ENCODE results near the gene CEP170B. TPM values are rescaled to one million over a fixed set of nuclear protein-coding genes. Genes with fewer than 3 reads are reported as not detected.

CEP170B gene
- total RNA-seq, 1 donor from 2014 or later = 28.9 TPM

DNA sequence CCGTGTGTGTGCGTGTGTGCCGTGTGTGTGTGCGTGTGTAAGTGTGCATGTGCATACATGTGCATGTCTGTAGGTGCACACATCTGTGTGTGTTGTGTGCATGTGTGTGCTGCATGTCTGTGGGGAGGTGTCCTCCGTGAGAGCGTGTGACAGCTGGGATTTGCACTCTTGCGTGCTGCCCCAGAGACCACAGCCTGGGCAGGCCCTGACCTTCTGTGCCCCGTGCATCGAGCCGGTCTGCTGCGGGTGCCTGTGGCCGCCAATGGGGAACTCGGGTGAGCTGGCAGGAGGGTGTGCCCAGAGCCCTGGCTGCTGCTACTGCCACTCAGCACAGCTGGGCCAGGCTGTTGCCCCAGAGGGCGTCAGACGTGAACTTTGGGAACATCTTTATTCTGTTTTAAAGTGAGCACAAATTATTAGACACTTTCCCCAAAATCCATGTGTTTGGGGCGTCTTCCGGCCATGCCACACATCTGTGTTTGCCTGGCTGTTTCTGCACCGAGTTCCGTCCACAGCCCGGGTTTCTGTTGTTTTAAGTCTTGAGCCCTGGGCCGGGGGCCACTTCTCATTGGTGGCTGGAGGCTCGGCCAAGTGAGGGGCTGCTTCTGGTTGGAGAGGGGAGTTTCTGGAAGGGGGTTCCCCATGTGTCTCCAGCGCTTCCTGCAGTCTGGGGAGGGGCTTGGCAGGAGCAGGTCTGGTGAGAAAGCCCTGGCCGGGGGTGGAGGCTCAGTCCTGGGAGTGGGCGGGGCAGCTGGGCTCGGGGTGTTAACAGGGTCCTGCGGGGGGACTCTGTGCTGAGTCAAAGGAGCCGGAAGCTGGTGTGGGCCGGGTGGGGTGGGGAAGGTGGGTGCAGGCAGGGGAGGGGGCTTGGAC is 7.6 kb downstream of the CEP170B start:
- TF ChIP-seq, protein P1, sequence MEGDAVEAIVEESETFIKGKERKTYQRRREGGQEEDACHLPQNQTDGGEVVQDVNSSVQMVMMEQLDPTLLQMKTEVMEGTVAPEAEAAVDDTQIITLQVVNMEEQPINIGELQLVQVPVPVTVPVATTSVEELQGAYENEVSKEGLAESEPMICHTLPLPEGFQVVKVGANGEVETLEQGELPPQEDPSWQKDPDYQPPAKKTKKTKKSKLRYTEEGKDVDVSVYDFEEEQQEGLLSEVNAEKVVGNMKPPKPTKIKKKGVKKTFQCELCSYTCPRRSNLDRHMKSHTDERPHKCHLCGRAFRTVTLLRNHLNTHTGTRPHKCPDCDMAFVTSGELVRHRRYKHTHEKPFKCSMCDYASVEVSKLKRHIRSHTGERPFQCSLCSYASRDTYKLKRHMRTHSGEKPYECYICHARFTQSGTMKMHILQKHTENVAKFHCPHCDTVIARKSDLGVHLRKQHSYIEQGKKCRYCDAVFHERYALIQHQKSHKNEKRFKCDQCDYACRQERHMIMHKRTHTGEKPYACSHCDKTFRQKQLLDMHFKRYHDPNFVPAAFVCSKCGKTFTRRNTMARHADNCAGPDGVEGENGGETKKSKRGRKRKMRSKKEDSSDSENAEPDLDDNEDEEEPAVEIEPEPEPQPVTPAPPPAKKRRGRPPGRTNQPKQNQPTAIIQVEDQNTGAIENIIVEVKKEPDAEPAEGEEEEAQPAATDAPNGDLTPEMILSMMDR (conservative IDR thresholded peaks at IDR 0.05; ENCODE audit: low read depth, low read length) = no peak
- H3K4me3 ChIP-seq (ENCODE audit: low read depth, low read length) = no peak overlapping the region
- no peak for DNase-seq (ENCODE audit: low read depth)

DNA sequence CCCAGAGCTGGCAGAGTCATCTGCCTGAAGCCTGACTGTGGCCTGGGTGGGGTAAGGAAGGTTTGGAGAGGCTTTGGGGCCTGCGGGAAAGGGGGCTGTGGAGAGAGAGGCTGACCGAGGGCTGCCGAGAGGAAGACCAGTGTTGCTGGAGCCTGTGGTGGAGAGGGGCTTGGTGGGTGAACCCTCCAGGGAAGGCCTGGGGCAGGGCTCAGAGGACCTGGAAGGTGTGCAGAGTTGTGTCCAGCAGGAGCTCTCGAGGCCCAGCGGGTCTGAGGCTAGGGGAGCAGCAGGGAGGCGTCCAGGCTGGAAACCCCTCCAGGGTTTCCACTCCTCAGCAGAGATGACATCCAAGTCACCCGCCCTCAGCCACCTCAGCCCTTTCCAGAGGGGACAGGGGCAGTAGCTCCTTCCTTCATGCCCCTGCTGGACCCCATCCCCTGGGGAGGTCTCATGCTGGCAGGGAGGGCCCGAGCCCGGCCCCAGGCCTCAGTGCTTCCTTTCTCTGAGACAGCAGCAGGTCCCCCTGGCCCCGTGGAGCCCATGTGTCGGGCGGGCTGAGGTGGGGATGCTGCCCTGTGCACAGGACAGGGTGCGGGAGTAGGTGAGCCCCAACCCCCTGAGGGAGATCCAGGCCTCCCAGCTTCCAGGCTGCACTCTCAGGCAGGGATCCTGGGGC is 8.4 kb downstream of the CEP170B start:
- TF ChIP-seq, protein P1 (conservative IDR thresholded peaks at IDR 0.05; ENCODE audit: low read depth, low read length) = no peak
- H3K4me3 ChIP-seq (ENCODE audit: low read depth, low read length) = no peak overlapping the region
- no peak for DNase-seq (ENCODE audit: low read depth)

DNA sequence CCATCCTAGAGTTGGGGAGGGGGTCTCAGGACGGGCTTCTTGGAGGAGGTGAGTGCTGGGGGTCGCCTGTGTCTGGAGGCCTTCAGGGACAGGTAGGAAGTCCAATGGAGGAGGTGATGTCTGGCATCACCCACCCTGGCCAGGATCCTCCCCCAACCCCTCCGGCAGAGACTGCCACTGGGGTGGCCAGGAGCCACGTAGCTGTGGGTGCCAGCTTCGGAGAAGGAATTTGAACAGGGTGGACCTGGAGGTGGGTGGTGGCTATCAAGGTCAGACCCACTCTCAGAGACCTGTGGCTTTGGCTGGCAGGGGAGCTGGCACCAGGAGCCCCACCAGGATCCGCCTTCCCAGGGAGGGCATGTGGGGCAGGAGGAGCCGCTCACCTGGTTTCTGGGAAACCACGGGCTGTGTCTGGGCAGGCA is 9.1 kb downstream of the CEP170B start:
- TF ChIP-seq, protein P1 (conservative IDR thresholded peaks at IDR 0.05; ENCODE audit: low read depth, low read length) = no peak
- H3K4me3 ChIP-seq (ENCODE audit: low read depth, low read length) = no peak overlapping the region
- no peak for DNase-seq (ENCODE audit: low read depth)

DNA sequence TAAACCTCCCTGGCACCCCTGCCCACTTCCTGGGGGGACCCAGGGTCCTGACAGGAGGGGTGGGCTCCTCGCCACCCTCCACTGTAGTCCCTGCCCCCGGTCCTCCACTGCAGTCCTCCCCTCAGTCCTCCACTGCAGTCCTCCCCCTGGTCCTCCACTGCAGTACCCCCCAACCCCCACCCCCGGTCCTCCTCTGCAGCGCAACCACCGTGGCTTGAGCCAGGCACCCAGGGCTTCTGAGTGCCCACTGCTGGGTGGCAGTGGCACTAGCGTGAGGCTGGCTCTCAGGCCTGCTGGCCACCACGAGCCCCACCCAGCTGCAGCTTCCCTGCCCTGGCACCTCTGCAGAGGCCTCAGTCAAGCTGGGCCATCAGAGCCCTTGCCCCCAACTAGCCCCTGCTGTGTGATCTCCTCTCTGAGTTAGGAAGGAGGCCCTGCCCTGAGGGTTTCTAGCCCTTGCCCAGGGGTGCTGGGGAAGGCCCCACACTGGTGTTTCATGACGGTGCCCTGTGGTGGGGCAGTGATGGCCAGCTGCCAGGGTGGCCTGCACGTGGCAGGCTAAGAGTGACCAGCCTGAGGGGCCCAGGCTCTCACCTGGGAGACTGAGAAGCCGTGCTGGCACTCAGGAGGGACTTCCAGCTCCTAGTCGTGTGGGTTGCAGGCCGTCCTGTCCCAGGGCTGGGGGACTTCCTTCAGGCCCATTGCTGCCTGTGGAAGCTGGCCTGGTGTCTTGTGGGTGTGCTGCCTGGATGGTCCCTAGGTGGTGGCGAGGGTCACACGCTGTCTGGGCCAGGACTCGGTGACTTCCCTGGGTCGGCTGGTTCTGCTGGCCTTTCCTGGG is 9.7 kb downstream of the CEP170B start:
- TF ChIP-seq, protein P1 (conservative IDR thresholded peaks at IDR 0.05; ENCODE audit: low read depth, low read length) = no peak
- no peak overlapping the region for H3K4me3 ChIP-seq (ENCODE audit: low read depth, low read length)
- no peak for DNase-seq (ENCODE audit: low read depth)

DNA sequence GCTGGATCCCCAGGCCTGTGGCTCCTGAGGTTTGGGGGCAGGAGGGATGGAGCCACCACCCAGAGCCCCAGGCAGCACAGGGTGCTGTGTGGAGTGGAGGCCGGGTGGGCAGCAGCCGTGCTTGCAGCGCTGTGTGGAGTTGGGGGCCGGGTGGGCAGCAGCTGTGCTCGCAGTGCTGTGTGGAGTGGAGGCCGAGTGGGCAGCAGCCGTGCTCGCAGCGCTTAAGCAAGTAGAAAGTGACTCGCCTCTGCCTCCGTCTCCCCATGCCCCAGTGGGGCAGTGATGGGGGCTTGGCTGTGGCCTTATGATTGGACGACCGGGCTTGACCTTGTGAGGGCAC is 10.3 kb downstream of the CEP170B start:
- TF ChIP-seq, protein P1 (conservative IDR thresholded peaks at IDR 0.05; ENCODE audit: low read depth, low read length) = no peak
- DNase-seq (ENCODE audit: low read depth) = no peak
- no peak overlapping the region for H3K4me3 ChIP-seq (ENCODE audit: low read depth, low read length)

DNA sequence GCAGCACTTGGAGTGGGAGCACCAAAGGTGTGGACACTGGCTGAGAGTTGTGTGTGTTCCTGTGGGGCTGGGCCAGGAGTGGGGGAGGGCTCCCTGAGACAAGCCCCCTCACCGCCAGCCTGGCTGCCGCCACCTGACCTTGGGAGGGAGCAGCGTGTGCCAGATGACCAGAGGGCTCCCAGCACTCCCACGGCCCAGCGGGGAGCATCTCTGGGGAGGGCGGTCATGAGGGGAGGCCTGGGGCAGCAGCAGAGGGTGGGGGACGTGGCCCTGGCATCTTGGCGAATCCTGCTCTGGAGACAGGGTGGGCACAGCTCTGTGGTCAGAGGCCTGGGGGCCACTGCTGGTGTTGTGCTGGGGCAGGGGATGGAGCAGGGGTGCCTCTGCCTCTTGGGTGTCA is 10.7 kb downstream of the CEP170B start:
- TF ChIP-seq, protein P1 (conservative IDR thresholded peaks at IDR 0.05; ENCODE audit: low read depth, low read length) = no peak
- no peak for DNase-seq (ENCODE audit: low read depth)
- no peak overlapping the region for H3K4me3 ChIP-seq (ENCODE audit: low read depth, low read length)

Measured in epithelial cell of proximal tubule (primary cell).